ENCODE data around the gene ZNF175. TPM values are rescaled to one million over a fixed set of nuclear protein-coding genes. Genes with fewer than 3 reads are reported as not detected.

Gene ZNF175
- total RNA-seq, 1 donor from 2014 or later, result 8.1 TPM

GRCh38 chr19:51566489-51567100 is 4.5 kb upstream of the ZNF175 start:
- TF ChIP-seq EZH2phosphoT487 (IDR thresholded peaks at IDR 0.05), result no peak
- TF ChIP-seq EZH2 (IDR thresholded peaks at IDR 0.05), result no peak
- TF ChIP-seq, protein P1, sequence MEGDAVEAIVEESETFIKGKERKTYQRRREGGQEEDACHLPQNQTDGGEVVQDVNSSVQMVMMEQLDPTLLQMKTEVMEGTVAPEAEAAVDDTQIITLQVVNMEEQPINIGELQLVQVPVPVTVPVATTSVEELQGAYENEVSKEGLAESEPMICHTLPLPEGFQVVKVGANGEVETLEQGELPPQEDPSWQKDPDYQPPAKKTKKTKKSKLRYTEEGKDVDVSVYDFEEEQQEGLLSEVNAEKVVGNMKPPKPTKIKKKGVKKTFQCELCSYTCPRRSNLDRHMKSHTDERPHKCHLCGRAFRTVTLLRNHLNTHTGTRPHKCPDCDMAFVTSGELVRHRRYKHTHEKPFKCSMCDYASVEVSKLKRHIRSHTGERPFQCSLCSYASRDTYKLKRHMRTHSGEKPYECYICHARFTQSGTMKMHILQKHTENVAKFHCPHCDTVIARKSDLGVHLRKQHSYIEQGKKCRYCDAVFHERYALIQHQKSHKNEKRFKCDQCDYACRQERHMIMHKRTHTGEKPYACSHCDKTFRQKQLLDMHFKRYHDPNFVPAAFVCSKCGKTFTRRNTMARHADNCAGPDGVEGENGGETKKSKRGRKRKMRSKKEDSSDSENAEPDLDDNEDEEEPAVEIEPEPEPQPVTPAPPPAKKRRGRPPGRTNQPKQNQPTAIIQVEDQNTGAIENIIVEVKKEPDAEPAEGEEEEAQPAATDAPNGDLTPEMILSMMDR (IDR thresholded peaks at IDR 0.05), result no peak
- DNase-seq (ENCODE audit: low spot score), result no peak
- Histone ChIP-seq H3K4me2 (no peak overlapping the region), H2AFZ (replicated peaks) (no peak overlapping the region), H3K27me3 (peaks cover 20% of the 10 kb centered on the region), H3K4me3 (no peak overlapping the region), H3K9me3 (ENCODE audit: low read depth) (no peaks in the 10 kb centered on the region), H3K79me2 (ENCODE audit: low read depth) (peaks cover 4% of the 10 kb centered on the region), H3K27ac (no peak overlapping the region), H3K4me1 (no peaks in the 10 kb centered on the region), H4K20me1 (ENCODE audit: low read depth) (no peaks in the 10 kb centered on the region), H3K36me3 (no peaks in the 10 kb centered on the region), H3F3A (ENCODE audit: low read depth) (no peaks in the 10 kb centered on the region), H3K9ac (no peak overlapping the region)
- H3K4me1 Mint-ChIP-seq, result peaks cover 4% of the 10 kb centered on the region
- no peaks in the 10 kb centered on the region for H3K36me3 Mint-ChIP-seq
- H3K4me3 Mint-ChIP-seq, result no peak overlapping the region
- H3K27ac Mint-ChIP-seq, result no peak overlapping the region
- H3K9me3 Mint-ChIP-seq, result no peaks in the 10 kb centered on the region
- H3K27me3 Mint-ChIP-seq (ENCODE audit: insufficient read depth, low read depth), result peaks cover 11% of the 10 kb centered on the region

DNA sequence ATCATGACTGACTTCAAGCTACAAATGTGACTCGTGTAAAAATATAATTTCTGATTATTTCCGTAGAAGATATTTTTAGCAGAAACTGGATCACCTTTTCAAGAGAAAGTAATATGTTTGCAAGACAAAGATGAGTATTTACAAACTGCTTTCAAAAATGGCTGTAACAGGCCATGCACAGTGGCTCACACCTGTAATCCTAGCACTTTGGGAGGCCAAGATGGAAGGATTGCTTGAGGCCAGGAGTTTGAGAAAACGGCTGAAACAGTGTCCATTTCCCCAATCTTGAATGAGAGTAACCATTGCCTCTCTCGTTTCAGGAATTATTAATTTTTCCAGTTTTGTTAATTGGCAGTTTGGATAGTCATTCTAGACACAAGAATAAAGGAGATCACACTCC is 3.5 kb upstream of the ZNF175 start:
- TF ChIP-seq, protein P1 (IDR thresholded peaks at IDR 0.05), result no peak
- Mint-ChIP-seq H3K4me1 (peaks cover 14% of the 10 kb centered on the region), H3K4me3 (no peak overlapping the region), H3K27ac (no peak overlapping the region), H3K27me3 (ENCODE audit: insufficient read depth, low read depth) (peaks cover 9% of the 10 kb centered on the region), H3K9me3 (no peaks in the 10 kb centered on the region), H3K36me3 (no peaks in the 10 kb centered on the region)
- no peaks in the 10 kb centered on the region for H3K4me1 ChIP-seq
- no peak overlapping the region for H3K4me2 ChIP-seq
- peaks cover 11% of the 10 kb centered on the region for H3K79me2 ChIP-seq (ENCODE audit: low read depth)
- H3K4me3 ChIP-seq, result no peak overlapping the region
- DNase-seq (ENCODE audit: low spot score), result no peak
- H3K9me3 ChIP-seq (ENCODE audit: low read depth), result no peaks in the 10 kb centered on the region
- H3F3A ChIP-seq (ENCODE audit: low read depth), result no peaks in the 10 kb centered on the region
- no peak overlapping the region for H3K27ac ChIP-seq
- peaks cover 20% of the 10 kb centered on the region for H3K27me3 ChIP-seq
- no peak overlapping the region for H3K9ac ChIP-seq
- H4K20me1 ChIP-seq (ENCODE audit: low read depth), result no peaks in the 10 kb centered on the region
- no peaks in the 10 kb centered on the region for H3K36me3 ChIP-seq
- no peak overlapping the region for H2AFZ ChIP-seq (replicated peaks)

DNA sequence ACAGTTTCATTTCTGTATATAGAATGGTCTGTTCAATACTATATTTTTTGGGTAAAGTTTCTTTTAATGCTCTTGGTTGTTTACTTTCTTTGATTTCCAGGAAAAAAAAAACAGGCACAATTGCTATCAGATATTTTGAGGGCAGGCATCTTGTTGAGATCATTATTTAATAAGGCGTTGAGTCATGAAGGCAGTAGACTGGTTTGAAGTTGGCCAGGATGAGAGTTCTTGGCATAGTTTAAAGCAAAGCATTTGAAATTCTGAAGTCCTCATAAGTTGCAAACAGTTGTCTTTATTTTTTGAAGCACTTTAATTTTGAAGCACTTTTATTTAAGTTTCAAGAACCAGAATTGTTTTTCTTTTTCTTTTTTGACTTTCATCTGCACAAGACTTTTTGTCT is 2.6 kb upstream of the ZNF175 start:
- H3K27ac Mint-ChIP-seq, result no peak overlapping the region
- no peaks in the 10 kb centered on the region for H3K4me1 ChIP-seq
- H3K27me3 Mint-ChIP-seq (ENCODE audit: insufficient read depth, low read depth), result peaks cover 9% of the 10 kb centered on the region
- no peak overlapping the region for H3K9ac ChIP-seq
- no peak overlapping the region for H3K4me2 ChIP-seq
- H3K36me3 Mint-ChIP-seq, result peaks cover 2% of the 10 kb centered on the region
- H3K9me3 ChIP-seq (ENCODE audit: low read depth), result no peaks in the 10 kb centered on the region
- H2AFZ ChIP-seq (replicated peaks), result no peak overlapping the region
- peaks cover 11% of the 10 kb centered on the region for H3K79me2 ChIP-seq (ENCODE audit: low read depth)
- no peak overlapping the region for H3K4me3 Mint-ChIP-seq
- H3K4me1 Mint-ChIP-seq, result peaks cover 14% of the 10 kb centered on the region
- no peak overlapping the region for H3K27ac ChIP-seq
- H4K20me1 ChIP-seq (ENCODE audit: low read depth), result no peaks in the 10 kb centered on the region
- no peak for DNase-seq (ENCODE audit: low spot score)
- H3K4me3 ChIP-seq, result no peak overlapping the region
- no peaks in the 10 kb centered on the region for H3K9me3 Mint-ChIP-seq
- H3K36me3 ChIP-seq, result no peaks in the 10 kb centered on the region
- TF ChIP-seq EZH2phosphoT487 (IDR thresholded peaks at IDR 0.05), result no peak
- H3K27me3 ChIP-seq, result peaks cover 20% of the 10 kb centered on the region
- no peaks in the 10 kb centered on the region for H3F3A ChIP-seq (ENCODE audit: low read depth)

DNA sequence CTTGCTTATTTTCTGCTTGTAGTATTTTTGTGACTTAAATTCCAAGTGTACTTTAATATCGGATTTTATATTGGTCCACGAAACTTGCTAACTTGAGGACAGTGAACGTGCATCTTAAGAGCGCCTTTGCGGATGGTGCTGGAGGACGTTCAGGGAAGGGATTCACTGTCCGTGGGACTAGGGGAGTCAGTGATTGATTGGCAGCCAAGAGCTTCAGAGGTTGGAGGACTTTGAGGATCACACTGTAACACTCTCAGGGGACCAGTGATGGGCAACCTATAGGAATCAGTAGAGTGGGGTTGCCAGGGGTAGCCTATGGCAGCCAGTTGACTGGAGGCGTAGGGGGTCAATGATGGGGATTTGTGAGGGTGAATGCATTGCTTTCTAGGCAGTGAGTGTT is 516 bp downstream of the ZNF175 start:
- peaks cover 4% of the 10 kb centered on the region for H3K36me3 Mint-ChIP-seq
- no peaks in the 10 kb centered on the region for H3K9me3 Mint-ChIP-seq
- DNase-seq (ENCODE audit: low spot score), result no peak
- Histone ChIP-seq H2AFZ (replicated peaks) (no peak overlapping the region), H3K4me1 (no peaks in the 10 kb centered on the region), H3K4me2 (peak overlapping the region; percentile 80), H3F3A (ENCODE audit: low read depth) (no peaks in the 10 kb centered on the region), H4K20me1 (ENCODE audit: low read depth) (no peaks in the 10 kb centered on the region), H3K36me3 (no peaks in the 10 kb centered on the region), H3K9ac (peak overlapping the region; percentile 55), H3K27ac (no peak overlapping the region), H3K4me3 (peak overlapping the region; percentile 56), H3K79me2 (ENCODE audit: low read depth) (peaks cover 11% of the 10 kb centered on the region), H3K27me3 (peaks cover 20% of the 10 kb centered on the region), H3K9me3 (ENCODE audit: low read depth) (no peaks in the 10 kb centered on the region)
- H3K4me3 Mint-ChIP-seq, result peak overlapping the region; percentile 93
- TF ChIP-seq EZH2 (IDR thresholded peaks at IDR 0.05), result no peak
- TF ChIP-seq, protein P1 (IDR thresholded peaks at IDR 0.05), result no peak
- H3K4me1 Mint-ChIP-seq, result peaks cover 14% of the 10 kb centered on the region
- no peak overlapping the region for H3K27ac Mint-ChIP-seq
- no peaks in the 10 kb centered on the region for H3K27me3 Mint-ChIP-seq (ENCODE audit: insufficient read depth, low read depth)
